COLO829 (cell line): ENCODE data around the gene DRAXIN.

ENCODE experiments used
- DNase-seq: peaks from one replicate; pipeline ENCODE4 v3.0.0; 2012; ENCODE audit warnings: low spot score

DRAXIN gene

GRCh38 chr1:11766429-11766776 is 74.9 kb downstream of the DRAXIN start:
- no peak for DNase-seq

- DNase-seq = no peak
Observed at GRCh38 chr1:11767922-11768704, 76.6 kb downstream of the DRAXIN start.

DNA sequence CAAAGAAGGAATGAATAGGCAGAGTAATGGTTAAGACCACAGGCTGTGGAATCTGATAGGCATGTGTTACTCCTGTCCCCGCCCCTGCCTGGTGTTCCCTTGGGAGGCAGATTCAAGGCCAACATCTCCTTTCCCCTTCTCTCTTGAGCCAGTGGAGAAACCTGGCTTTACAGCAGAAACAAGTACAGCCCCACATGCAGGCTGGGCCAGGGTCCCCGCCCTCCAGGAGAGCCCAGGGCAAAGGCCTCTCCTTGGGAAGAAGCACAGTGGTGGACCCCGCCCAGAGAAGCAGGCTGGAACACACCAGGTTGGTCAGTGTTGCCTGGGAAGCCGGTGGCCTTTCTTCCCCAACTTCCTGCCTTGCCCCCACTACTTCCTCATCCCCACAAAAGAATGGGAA is 77.3 kb downstream of the DRAXIN start:
- DNase-seq = no peak

- DNase-seq = no peak
Observed at GRCh38 chr1:11769274-11769673, 77.8 kb downstream of the DRAXIN start.

- no peak for DNase-seq
Observed at GRCh38 chr1:11770011-11770410, 78.5 kb downstream of the DRAXIN start.

GRCh38 chr1:11771481-11772043 is 80.1 kb downstream of the DRAXIN start:
- DNase-seq = no peak

GRCh38 chr1:11772458-11772857 is 80.9 kb downstream of the DRAXIN start:
- DNase-seq = no peak

- DNase-seq = no peak
Observed at GRCh38 chr1:11774753-11775152, 83.2 kb downstream of the DRAXIN start.
